IMR-90 (cell line): ENCODE results near the gene SNX21. TPM values are rescaled to one million over a fixed set of nuclear protein-coding genes. Genes with fewer than 3 reads are reported as not detected.

ENCODE experiments used
- ATAC-seq: fragments of 200-7000 bp; cut with Tn5 transposase; 2 replicates; pipeline ENCODE4 v1.9.1; 2020; ENCODE audit warnings: low read depth, mild to moderate bottlenecking, moderate library complexity
- BruUV-seq: library from RNA; stranded (reverse); fragments of 400-500 nt; replicated peaks from 2 replicates; lab custom pipeline; 2021; lab: Mats Ljungman, UMichigan
- CTCF ChIA-PET: fragments of 300-600 bp; formaldehyde crosslinking; extraction: SDS; loops from one replicate; lab custom pipeline; 2021; ENCODE audit warnings: antibody characterized with exemption; lab: Yijun Ruan, JAX
- POLR2A ChIA-PET: fragments of 300-600 bp; sonication (Branson Sonifier 250); formaldehyde crosslinking; loops from one replicate; lab custom pipeline; 2022; ENCODE audit warnings: antibody characterized with exemption; ENCODE audit not compliant: unreplicated experiment; lab: Charles Lee
- DNase-seq: peaks from one replicate; pipeline ENCODE4 v3.0.0; 2013
- H2AFZ ChIP-seq: replicated peaks from 2 replicates; pipeline ENCODE3; 2013; ENCODE audit warnings: low read length, mild to moderate bottlenecking; ENCODE audit not compliant: poor library complexity
- H2AK5ac ChIP-seq: 2 replicates; pipeline ENCODE4 v1.6.1; 2013; ENCODE audit warnings: low read depth, low read length, inconsistent platforms
- H2AK9ac ChIP-seq: replicated peaks from 2 replicates; pipeline ENCODE3; 2013; ENCODE audit warnings: mild to moderate bottlenecking, low read depth, low read length, moderate library complexity; ENCODE audit not compliant: poor library complexity
- H2BK120ac ChIP-seq: 2 replicates; pipeline ENCODE4 v1.6.1; 2013; ENCODE audit warnings: low read depth, low read length, inconsistent platforms
- H2BK15ac ChIP-seq: 3 replicates; pipeline ENCODE4 v1.6.1; 2013; ENCODE audit warnings: low read depth, low read length, inconsistent platforms
- H2BK20ac ChIP-seq: 2 replicates; pipeline ENCODE4 v1.6.1; 2013; ENCODE audit warnings: low read depth, mild to moderate bottlenecking, inconsistent platforms, low read length, moderate library complexity
- H2BK5ac ChIP-seq: 2 replicates; pipeline ENCODE4 v1.6.1; 2013; ENCODE audit warnings: mild to moderate bottlenecking, low read depth, low read length, inconsistent platforms; ENCODE audit not compliant: poor library complexity, severe bottlenecking
- H3K14ac ChIP-seq: replicated peaks from 2 replicates; pipeline ENCODE4 v1.6.1; 2013; ENCODE audit warnings: low read depth, low read length, inconsistent platforms
- H3K18ac ChIP-seq: 2 replicates; pipeline ENCODE4 v1.6.1; 2013; ENCODE audit warnings: low read depth, low read length, control low read depth
- H3K23ac ChIP-seq: 2 replicates; pipeline ENCODE4 v1.6.1; 2013; ENCODE audit warnings: low read depth, low read length, inconsistent platforms
- H3K27ac ChIP-seq: 2 replicates; pipeline ENCODE4 v1.5.1; 2013; ENCODE audit warnings: mild to moderate bottlenecking, control low read depth, low read length; ENCODE audit not compliant: insufficient read depth
- H3K27me3 ChIP-seq: 2 replicates; pipeline ENCODE4 v1.6.1; 2013; ENCODE audit warnings: low read length; ENCODE audit not compliant: control insufficient read depth, insufficient read depth
- H3K36me3 ChIP-seq: 2 replicates; pipeline ENCODE4 v1.6.1; 2013; ENCODE audit warnings: low read length, mixed read lengths; ENCODE audit not compliant: control insufficient read depth, insufficient read depth
- H3K4ac ChIP-seq: 2 replicates; pipeline ENCODE4 v1.6.1; 2013; ENCODE audit warnings: low read depth, low read length, inconsistent platforms
- H3K4me1 ChIP-seq: 2 replicates; pipeline ENCODE4 v1.6.1; 2013; ENCODE audit warnings: low read length, mixed read lengths; ENCODE audit not compliant: control insufficient read depth, insufficient read depth
- H3K4me2 ChIP-seq: 2 replicates; pipeline ENCODE4 v1.6.1; 2013; ENCODE audit warnings: low read depth, mild to moderate bottlenecking, control low read depth, low read length, moderate library complexity
- H3K4me3 ChIP-seq: 2 replicates; pipeline ENCODE4 v1.5.1; 2013; ENCODE audit warnings: low read depth, mild to moderate bottlenecking, control low read depth, low read length, moderate library complexity; ENCODE audit not compliant: insufficient read depth
- H3K56ac ChIP-seq: 2 replicates; pipeline ENCODE4 v1.6.1; 2013; ENCODE audit warnings: low read length, inconsistent platforms; ENCODE audit not compliant: insufficient read depth; ENCODE audit errors: extremely low read depth
- H3K79me1 ChIP-seq, 2 experiments: 2 replicates each; pipeline ENCODE4 v1.6.1; 2013; ENCODE audit warnings: low read length in 2 of 2, inconsistent platforms in 1 of 2, low read depth in 1 of 2
- H3K9ac ChIP-seq: 2 replicates; pipeline ENCODE4 v1.6.1; 2013; ENCODE audit warnings: low read depth, low read length, control low read depth
- H3K9me1 ChIP-seq: 2 replicates; pipeline ENCODE4 v1.6.1; 2013; ENCODE audit warnings: low read length, inconsistent platforms; ENCODE audit not compliant: insufficient read depth
- H3K9me3 ChIP-seq: 2 replicates; pipeline ENCODE4 v1.6.1; 2013; ENCODE audit warnings: low read length; ENCODE audit not compliant: control insufficient read depth, insufficient read depth
- H4K20me1 ChIP-seq: 2 replicates; pipeline ENCODE4 v1.6.1; 2013; ENCODE audit warnings: low read length, inconsistent platforms; ENCODE audit not compliant: insufficient read depth
- H4K5ac ChIP-seq: 2 replicates; pipeline ENCODE4 v1.6.1; 2013; ENCODE audit warnings: mild to moderate bottlenecking, low read depth, low read length, control low read depth
- H4K8ac ChIP-seq, 2 experiments: 2 replicates each; pipeline ENCODE4 v1.6.1; 2013; ENCODE audit warnings: low read depth in 2 of 2, low read length in 2 of 2, control low read depth in 1 of 2, inconsistent platforms in 1 of 2
- H4K91ac ChIP-seq: 2 replicates; pipeline ENCODE4 v1.6.1; 2013; ENCODE audit warnings: low read depth, low read length, inconsistent platforms; ENCODE audit not compliant: insufficient read depth
- BHLHE40 ChIP-seq: fragments of 150-350 bp; IDR thresholded peaks from 2 replicates; pipeline ENCODE4 v1.6.1; 2016; ENCODE audit warnings: mild to moderate bottlenecking, low read depth, low read length
- CEBPB ChIP-seq: IDR thresholded peaks from 2 replicates; pipeline ENCODE4 v1.6.1; 2012; ENCODE audit warnings: low read depth, low read length, improper control_type of control experiment
- CHD1 ChIP-seq: IDR thresholded peaks from 2 replicates; pipeline ENCODE4 v1.6.1; 2012; ENCODE audit warnings: low read depth, low read length, improper control_type of control experiment
- CTCF ChIP-seq: conservative IDR thresholded peaks from 2 replicates; pipeline ENCODE4 v1.5.1; 2012; ENCODE audit warnings: mild to moderate bottlenecking, low read depth, low read length, improper control_type of control experiment
- ELK1 ChIP-seq: fragments of 150-350 bp; IDR thresholded peaks from 2 replicates; pipeline ENCODE4 v1.6.1; 2016; ENCODE audit warnings: low read depth, mild to moderate bottlenecking, low read length, moderate library complexity, borderline replicate concordance
- FOS ChIP-seq: fragments of 150-350 bp; IDR thresholded peaks from 2 replicates; pipeline ENCODE4 v1.6.1; 2016; ENCODE audit warnings: low read depth, low read length
- MAFK ChIP-seq: IDR thresholded peaks from 2 replicates; pipeline ENCODE4 v1.6.1; 2012; ENCODE audit warnings: low read depth, low read length, improper control_type of control experiment
- MAZ ChIP-seq: IDR thresholded peaks from 2 replicates; pipeline ENCODE4 v1.6.1; 2012; ENCODE audit warnings: low read depth, mild to moderate bottlenecking, low read length, improper control_type of control experiment, moderate library complexity, borderline replicate concordance
- MXI1 ChIP-seq: IDR thresholded peaks from 2 replicates; pipeline ENCODE4 v1.6.1; 2012; ENCODE audit warnings: low read depth, mild to moderate bottlenecking, low read length, moderate library complexity, borderline replicate concordance
- NFE2L2 ChIP-seq: fragments of 150-350 bp; IDR thresholded peaks from 2 replicates; pipeline ENCODE4 v1.6.1; 2016; ENCODE audit warnings: low read depth, mild to moderate bottlenecking, low read length
- POLR2A ChIP-seq: IDR thresholded peaks from 2 replicates; pipeline ENCODE4 v1.6.1; 2012; ENCODE audit warnings: mild to moderate bottlenecking, low read depth, low read length
- RAD21 ChIP-seq: IDR thresholded peaks from 2 replicates; pipeline ENCODE4 v1.6.1; 2012; ENCODE audit warnings: low read length, improper control_type of control experiment
- RCOR1 ChIP-seq: IDR thresholded peaks from 2 replicates; pipeline ENCODE4 v1.6.1; 2012; ENCODE audit warnings: mild to moderate bottlenecking, low read length, improper control_type of control experiment; ENCODE audit not compliant: insufficient replicate concordance
- RFX5 ChIP-seq: IDR thresholded peaks from 2 replicates; pipeline ENCODE4 v1.8.0; 2012; ENCODE audit warnings: low read depth, mild to moderate bottlenecking, low read length, moderate library complexity
- SMC3 ChIP-seq: fragments of 150-350 bp; IDR thresholded peaks from 2 replicates; pipeline ENCODE4 v1.6.1; 2016; ENCODE audit warnings: low read depth, mild to moderate bottlenecking, antibody characterized with exemption, low read length, moderate library complexity
- USF2 ChIP-seq: fragments of 150-350 bp; IDR thresholded peaks from 2 replicates; pipeline ENCODE4 v1.6.1; 2017; ENCODE audit warnings: mild to moderate bottlenecking, antibody characterized with exemption, low read length, low read depth
- WGBS, 2 experiments: methylation state at CpG; one replicate each; pipeline versions ENCODE4 v1.1.5 to v1.1.7; 2013; ENCODE audit warnings: missing lambda C conversion rate in 2 of 2; ENCODE audit not compliant: insufficient read length in 1 of 2; ENCODE audit errors: extremely low coverage in 2 of 2; 5-methylcytosine and 5-hydroxymethylcytosine counted together
- dilution Hi-C: fragments of 300-500 bp; cut with HindIII; formaldehyde crosslinking; loops from one replicate; pipeline ENCODE4 v1.14.3; 2018; ENCODE audit warnings: low sequenced_read_pairs; ENCODE audit not compliant: unreplicated experiment
- in situ Hi-C: fragments of 300-500 bp; cut with MboI; formaldehyde crosslinking; loops from 3 replicates; pipeline ENCODE4 v1.14.3; 2019; ENCODE audit warnings: low sequenced_read_pairs, inconsistent platforms, mixed read lengths
- intact Hi-C: fragments of 100-400 bp; cut with micrococcal nuclease; formaldehyde crosslinking; loops from 2 replicates; pipeline ENCODE4 v1.10.0; 2022
- polyA plus RNA-seq, 3 experiments: library from polyadenylated mRNA; depleted of rRNA; stranded (reverse); fragments of >200 nt; gene quantifications; 2 replicates each; pipeline ENCODE4 v1.2.3, GENCODE V29; 2012; ENCODE audit warnings: low replicate concordance in 1 of 3
- total RNA-seq: library from RNA; depleted of rRNA; stranded (reverse); fragments of >200 nt; gene quantifications from 2 replicates; pipeline ENCODE4 v1.2.3, GENCODE V29; 2012

The SNX21 gene
- total and polyA plus RNA-seq, 2 of the 4 experiments (the other 2 are of a cell fraction) = 11.1 to 17.9 TPM

- in situ Hi-C loops = no loop called here
Measured at GRCh38 chr20:45887346-45887715, 53.7 kb downstream of the SNX21 start, which contains the start of gene SPATA25. Gene SPATA25, minus strand, starts transcription at chr20:45887622. Its CDS starts 32 bp downstream, at chr20:45887590.

More at GRCh38 chr20:45887346-45887715, 53.7 kb downstream of the SNX21 start, which contains the start of gene SPATA25:
- Histone ChIP-seq H3K9me1 (peaks cover 5% of the 10 kb centered on the region), H2BK20ac (no peak within 1 kb of the TSS), H2AK5ac (no peak within 1 kb of the TSS), H2BK5ac (no peak within 1 kb of the TSS), H3K27me3 (no peaks in the 10 kb centered on the region), H3K36me3 (peaks cover 26% of the 10 kb centered on the region), H3K9ac (no peak within 1 kb of the TSS), H3K4me2 (no peak within 1 kb of the TSS), H2BK15ac (no peak within 1 kb of the TSS), H2BK120ac (no peak within 1 kb of the TSS), H3K79me1 (peaks cover 10 to 63% of the 10 kb centered on the region in 2 experiments; a peak in 3 of 4 replicates), H3K4ac (no peak within 1 kb of the TSS), H3K14ac (no peak within 1 kb of the TSS), H4K5ac (no peak within 1 kb of the TSS), H4K91ac (no peak within 1 kb of the TSS), H3K4me3 (no peak within 1 kb of the TSS), H3K4me1 (peaks cover 5% of the 10 kb centered on the region; the same call in 1 of the 2 replicates), H4K20me1 (peaks cover 3% of the 10 kb centered on the region; the same call in 1 of the 2 replicates), H3K18ac (no peak within 1 kb of the TSS), H3K9me3 (no peaks in the 10 kb centered on the region), H3K56ac (no peak within 1 kb of the TSS), H2AFZ (no peak within 1 kb of the TSS), H3K27ac (no peak within 1 kb of the TSS), H2AK9ac (no peak within 1 kb of the TSS), H3K23ac (no peak within 1 kb of the TSS), H4K8ac (no peak within 1 kb of the TSS)
- CTCF ChIA-PET = no interaction called here
- intact Hi-C loops = no loop called here
- BruUV-seq = no TSS peak
- POLR2A ChIA-PET = no interaction called here
- ATAC-seq = no peak
- no CpG with 5 or more reads among the region's 8 CpGs for WGBS, 2 experiments
- dilution Hi-C loops = no loop called here
- no peak for DNase-seq
- TF ChIP-seq SMC3 (no peak), CTCF (no peak), MAFK (no peak), RAD21 (no peak), ELK1 (no peak), BHLHE40 (no peak), FOS (no peak), MXI1 (no peak), RFX5 (no peak), NFE2L2 (no peak), RCOR1 (no peak), MAZ (no peak), CEBPB (no peak), POLR2A (no peak), CHD1 (no peak), USF2 (no peak)
